ENCODE results near the gene RPGRIP1L. TPM values are rescaled to one million over a fixed set of nuclear protein-coding genes. Genes with fewer than 3 reads are reported as not detected.

RPGRIP1L gene
- total RNA-seq, 1 experiment from 2014 or later: 19.8 TPM

DNA sequence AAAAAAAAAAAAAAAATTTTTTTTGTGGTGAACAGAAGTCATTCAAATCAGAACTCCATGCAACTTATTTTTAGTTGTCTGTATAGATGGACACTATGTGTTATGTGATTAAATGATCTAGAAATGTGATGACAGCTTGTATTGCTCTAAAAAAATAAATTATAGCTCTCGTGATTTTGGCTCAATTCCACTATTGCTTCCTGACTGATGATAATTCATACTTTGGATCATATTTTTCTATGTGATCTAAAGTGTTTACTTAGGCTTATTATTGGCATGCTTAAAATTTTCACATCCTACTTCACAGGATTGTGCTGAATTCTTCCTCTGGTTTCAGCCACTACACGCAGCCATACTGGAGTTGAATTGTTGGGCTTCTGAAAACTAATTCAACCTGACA lies 76.8 kb downstream of the RPGRIP1L start:
- no TSS peak for BruUV-seq (replicated peaks)
- ChIA-PET POLR2A (ENCODE audit: low non-redundant PET) (no interaction called here), CTCF (no interaction called here)
- no peak for DNase-seq (ENCODE audit: low spot score)
- intact Hi-C loops (cut with micrococcal nuclease; ENCODE audit: unreplicated experiment): no loop called here
- no peak overlapping the region for H3K27ac ChIP-seq (ENCODE audit: low read depth, low read length, poor library complexity, severe bottlenecking)
- no peaks in the 10 kb centered on the region for H3K27me3 ChIP-seq (replicated peaks; ENCODE audit: insufficient read depth, low read depth, low read length, poor library complexity)
- H3K36me3 ChIP-seq (ENCODE audit: insufficient read depth, low read length, poor library complexity, severe bottlenecking): no peaks in the 10 kb centered on the region
- TF ChIP-seq, protein P1, sequence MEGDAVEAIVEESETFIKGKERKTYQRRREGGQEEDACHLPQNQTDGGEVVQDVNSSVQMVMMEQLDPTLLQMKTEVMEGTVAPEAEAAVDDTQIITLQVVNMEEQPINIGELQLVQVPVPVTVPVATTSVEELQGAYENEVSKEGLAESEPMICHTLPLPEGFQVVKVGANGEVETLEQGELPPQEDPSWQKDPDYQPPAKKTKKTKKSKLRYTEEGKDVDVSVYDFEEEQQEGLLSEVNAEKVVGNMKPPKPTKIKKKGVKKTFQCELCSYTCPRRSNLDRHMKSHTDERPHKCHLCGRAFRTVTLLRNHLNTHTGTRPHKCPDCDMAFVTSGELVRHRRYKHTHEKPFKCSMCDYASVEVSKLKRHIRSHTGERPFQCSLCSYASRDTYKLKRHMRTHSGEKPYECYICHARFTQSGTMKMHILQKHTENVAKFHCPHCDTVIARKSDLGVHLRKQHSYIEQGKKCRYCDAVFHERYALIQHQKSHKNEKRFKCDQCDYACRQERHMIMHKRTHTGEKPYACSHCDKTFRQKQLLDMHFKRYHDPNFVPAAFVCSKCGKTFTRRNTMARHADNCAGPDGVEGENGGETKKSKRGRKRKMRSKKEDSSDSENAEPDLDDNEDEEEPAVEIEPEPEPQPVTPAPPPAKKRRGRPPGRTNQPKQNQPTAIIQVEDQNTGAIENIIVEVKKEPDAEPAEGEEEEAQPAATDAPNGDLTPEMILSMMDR (conservative IDR thresholded peaks at IDR 0.05; ENCODE audit: low read depth, low read length): no peak
- TF ChIP-seq EZH2 (IDR thresholded peaks at IDR 0.05; ENCODE audit: borderline replicate concordance, low read depth, low read length, poor library complexity, severe bottlenecking): no peak
- no peak overlapping the region for H3K4me3 ChIP-seq (ENCODE audit: low read depth, low read length, poor library complexity, severe bottlenecking)
- H3K9me3 ChIP-seq (ENCODE audit: low read depth, low read length, poor library complexity, severe bottlenecking): no peaks in the 10 kb centered on the region
- H3K4me1 ChIP-seq (ENCODE audit: insufficient read depth, low read length, poor library complexity, severe bottlenecking): no peaks in the 10 kb centered on the region

DNA sequence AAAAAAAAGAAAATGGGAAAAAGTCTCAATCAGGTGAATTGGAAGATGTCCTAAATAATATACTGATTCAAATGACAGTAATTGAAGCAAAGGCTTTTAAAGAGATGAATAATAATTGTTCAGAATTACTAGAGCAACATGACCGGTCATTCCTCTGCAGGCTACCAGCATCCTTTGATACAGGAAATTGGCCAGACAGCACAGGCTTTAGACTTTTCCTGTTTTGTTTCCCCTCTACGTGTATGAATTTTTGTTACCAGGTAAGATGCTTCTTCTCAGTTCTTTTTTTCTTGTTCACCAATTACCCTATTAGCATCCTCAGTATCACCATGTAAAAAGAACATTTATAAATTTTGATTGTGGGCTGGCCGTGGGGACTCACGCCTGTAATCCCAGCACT lies 77.5 kb downstream of the RPGRIP1L start:
- Histone ChIP-seq H3K9me3 (ENCODE audit: low read depth, low read length, poor library complexity, severe bottlenecking) (no peaks in the 10 kb centered on the region), H3K27me3 (replicated peaks; ENCODE audit: insufficient read depth, low read depth, low read length, poor library complexity) (no peaks in the 10 kb centered on the region), H3K4me1 (ENCODE audit: insufficient read depth, low read length, poor library complexity, severe bottlenecking) (no peaks in the 10 kb centered on the region), H3K27ac (ENCODE audit: low read depth, low read length, poor library complexity, severe bottlenecking) (no peak overlapping the region), H3K4me3 (ENCODE audit: low read depth, low read length, poor library complexity, severe bottlenecking) (no peak overlapping the region), H3K36me3 (ENCODE audit: insufficient read depth, low read length, poor library complexity, severe bottlenecking) (no peaks in the 10 kb centered on the region)
- no peak for TF ChIP-seq EZH2 (IDR thresholded peaks at IDR 0.05; ENCODE audit: borderline replicate concordance, low read depth, low read length, poor library complexity, severe bottlenecking)
- TF ChIP-seq, protein P1 (conservative IDR thresholded peaks at IDR 0.05; ENCODE audit: low read depth, low read length): no peak
- no TSS peak for BruUV-seq (replicated peaks)
- no peak for DNase-seq (ENCODE audit: low spot score)
- ChIA-PET CTCF (no interaction called here), POLR2A (ENCODE audit: low non-redundant PET) (no interaction called here)
- intact Hi-C loops (cut with micrococcal nuclease; ENCODE audit: unreplicated experiment): no loop called here

DNA sequence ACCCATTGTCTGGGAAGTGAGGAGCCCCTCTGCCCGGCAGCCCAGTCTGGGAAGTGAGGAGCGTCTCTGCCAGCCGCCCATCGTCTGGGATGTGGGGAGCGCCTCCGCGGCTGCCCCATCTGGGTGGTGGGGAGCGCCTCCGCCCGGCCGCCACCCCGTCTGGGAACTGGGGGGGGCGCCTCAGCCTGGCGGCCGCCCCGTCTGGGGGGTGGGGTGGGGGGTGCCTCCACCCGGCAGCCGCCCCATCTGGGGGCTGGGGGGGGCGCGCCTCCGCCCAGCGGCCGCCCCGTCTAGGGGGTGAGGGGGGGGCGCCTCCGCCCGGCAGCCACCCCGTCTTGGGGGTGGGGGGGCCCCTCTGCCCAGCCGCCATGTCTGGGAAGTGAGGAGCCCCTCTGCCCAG lies 78.4 kb downstream of the RPGRIP1L start:
- TF ChIP-seq, protein P1 (conservative IDR thresholded peaks at IDR 0.05; ENCODE audit: low read depth, low read length): no peak
- TF ChIP-seq EZH2 (IDR thresholded peaks at IDR 0.05; ENCODE audit: borderline replicate concordance, low read depth, low read length, poor library complexity, severe bottlenecking): no peak
- Histone ChIP-seq H3K27me3 (replicated peaks; ENCODE audit: insufficient read depth, low read depth, low read length, poor library complexity) (no peaks in the 10 kb centered on the region), H3K36me3 (ENCODE audit: insufficient read depth, low read length, poor library complexity, severe bottlenecking) (no peaks in the 10 kb centered on the region), H3K4me1 (ENCODE audit: insufficient read depth, low read length, poor library complexity, severe bottlenecking) (no peaks in the 10 kb centered on the region), H3K9me3 (ENCODE audit: low read depth, low read length, poor library complexity, severe bottlenecking) (no peaks in the 10 kb centered on the region), H3K27ac (ENCODE audit: low read depth, low read length, poor library complexity, severe bottlenecking) (no peak overlapping the region), H3K4me3 (ENCODE audit: low read depth, low read length, poor library complexity, severe bottlenecking) (no peak overlapping the region)
- ChIA-PET POLR2A (ENCODE audit: low non-redundant PET) (no interaction called here), CTCF (no interaction called here)
- intact Hi-C loops (cut with micrococcal nuclease; ENCODE audit: unreplicated experiment): no loop called here
- BruUV-seq (replicated peaks): no TSS peak
- no peak for DNase-seq (ENCODE audit: low spot score)

All from A673 (cell line).